ENCODE measurements around the gene SESN1.

The SESN1 gene

GRCh38 chr6:108974201-108974600 lies 120.4 kb downstream of the SESN1 start:
- ATAC-seq (ENCODE audit: insufficient read depth, low read depth) = no peak

DNA sequence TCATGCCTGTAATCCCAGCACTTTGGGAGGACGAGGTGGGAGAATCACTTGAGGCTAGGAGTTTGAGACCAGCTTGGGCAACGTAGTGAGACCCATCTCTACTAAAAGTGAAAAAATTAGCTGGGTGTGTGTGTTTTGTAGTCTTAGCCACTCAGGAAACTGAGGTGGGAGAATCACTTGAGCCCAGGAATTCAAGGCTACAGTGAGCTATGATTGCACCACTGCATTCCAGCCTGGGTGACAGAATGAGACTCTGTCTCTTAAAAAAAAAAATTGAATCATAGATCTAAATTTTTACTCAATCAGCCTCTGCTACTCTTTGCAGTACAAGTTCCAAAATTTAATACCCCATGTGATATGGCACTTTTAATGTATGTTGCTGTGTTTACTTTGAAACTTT lies 124.9 kb downstream of the SESN1 start:
- H3K27me3 ChIP-seq (ENCODE audit: insufficient read depth, low read length, poor library complexity) = no peaks in the 10 kb centered on the region
- H3K4me3 ChIP-seq (ENCODE audit: low read depth in 1 of 2, low read length in 2 of 2) = no peak overlapping the region
- H3K4me1 ChIP-seq (ENCODE audit: insufficient read depth, low read length) = no peaks in the 10 kb centered on the region
- no peak for TF ChIP-seq CTCF (IDR thresholded peaks at IDR 0.05; ENCODE audit: borderline replicate concordance, extremely low read depth, low read length, poor library complexity, severe bottlenecking)
- no peak for TF ChIP-seq EZH2 (IDR thresholded peaks at IDR 0.05; ENCODE audit: borderline replicate concordance, low read depth, low read length, severe bottlenecking)
- no peak overlapping the region for H3K9ac ChIP-seq (ENCODE audit: low read depth, low read length)
- no peak overlapping the region for H3K27ac ChIP-seq (ENCODE audit: low read length)
- H3K9me3 ChIP-seq (ENCODE audit: insufficient read depth, low read length, severe bottlenecking) = no peaks in the 10 kb centered on the region
- no peaks in the 10 kb centered on the region for H3K36me3 ChIP-seq (ENCODE audit: insufficient read depth, low read length)
- no peak overlapping the region for H2AFZ ChIP-seq (ENCODE audit: low read depth, low read length)
- ATAC-seq (ENCODE audit: insufficient read depth, low read depth) (no peak), DNase-seq (no peak)
- H3K79me2 ChIP-seq (ENCODE audit: insufficient read depth, low read length) = no peaks in the 10 kb centered on the region
- no peak overlapping the region for H3K4me2 ChIP-seq (ENCODE audit: insufficient read depth, low read length)
- H4K20me1 ChIP-seq (ENCODE audit: insufficient read depth, low read length) = no peaks in the 10 kb centered on the region

More at GRCh38 chr6:108974201-108974600, 120.4 kb downstream of the SESN1 start:
- Histone ChIP-seq H3K27me3 (ENCODE audit: insufficient read depth, low read length, poor library complexity) (no peaks in the 10 kb centered on the region), H3K79me2 (ENCODE audit: insufficient read depth, low read length) (no peaks in the 10 kb centered on the region), H3K36me3 (ENCODE audit: insufficient read depth, low read length) (no peaks in the 10 kb centered on the region), H2AFZ (ENCODE audit: low read depth, low read length) (no peak overlapping the region), H3K9me3 (ENCODE audit: insufficient read depth, low read length, severe bottlenecking) (no peaks in the 10 kb centered on the region), H3K27ac (ENCODE audit: low read length) (no peak overlapping the region), H3K4me2 (ENCODE audit: insufficient read depth, low read length) (no peak overlapping the region), H3K9ac (ENCODE audit: low read depth, low read length) (no peak overlapping the region), H3K4me3 (ENCODE audit: low read depth in 1 of 2, low read length in 2 of 2) (no peak overlapping the region), H4K20me1 (ENCODE audit: insufficient read depth, low read length) (no peaks in the 10 kb centered on the region), H3K4me1 (ENCODE audit: insufficient read depth, low read length) (no peaks in the 10 kb centered on the region)
- TF ChIP-seq CTCF (IDR thresholded peaks at IDR 0.05; ENCODE audit: borderline replicate concordance, extremely low read depth, low read length, poor library complexity, severe bottlenecking) (no peak), EZH2 (IDR thresholded peaks at IDR 0.05; ENCODE audit: borderline replicate concordance, low read depth, low read length, severe bottlenecking) (no peak)
- no peak for DNase-seq

- Histone ChIP-seq H2AFZ (ENCODE audit: low read depth, low read length) (no peak overlapping the region), H3K36me3 (ENCODE audit: insufficient read depth, low read length) (no peaks in the 10 kb centered on the region)
Measured at GRCh38 chr6:108968325-108969316, 126.0 kb downstream of the SESN1 start.

More at GRCh38 chr6:108968325-108969316, 126.0 kb downstream of the SESN1 start:
- Histone ChIP-seq H3K79me2 (ENCODE audit: insufficient read depth, low read length) (no peaks in the 10 kb centered on the region), H3K27me3 (ENCODE audit: insufficient read depth, low read length, poor library complexity) (no peaks in the 10 kb centered on the region), H3K27ac (ENCODE audit: low read length) (no peak overlapping the region), H3K9me3 (ENCODE audit: insufficient read depth, low read length, severe bottlenecking) (no peaks in the 10 kb centered on the region), H3K4me3 (ENCODE audit: low read depth in 1 of 2, low read length in 2 of 2) (no peak overlapping the region), H3K4me2 (ENCODE audit: insufficient read depth, low read length) (no peak overlapping the region), H3K9ac (ENCODE audit: low read depth, low read length) (no peak overlapping the region), H4K20me1 (ENCODE audit: insufficient read depth, low read length) (no peaks in the 10 kb centered on the region), H3K4me1 (ENCODE audit: insufficient read depth, low read length) (no peaks in the 10 kb centered on the region)
- TF ChIP-seq EZH2 (IDR thresholded peaks at IDR 0.05; ENCODE audit: borderline replicate concordance, low read depth, low read length, severe bottlenecking) (no peak), CTCF (IDR thresholded peaks at IDR 0.05; ENCODE audit: borderline replicate concordance, extremely low read depth, low read length, poor library complexity, severe bottlenecking) (no peak)
- DNase-seq (no peak), ATAC-seq (ENCODE audit: insufficient read depth, low read depth) (no peak)

Data from DND-41 (cell line).